NCI-H748 treated with DMSO at 0.1 percent for 48 hours (cell line): ENCODE data around the gene SPACA5B.
"Not testable (repeated sequence)": the region's sequence is repeated elsewhere in the genome, so short reads cannot be mapped to it uniquely, and the experiment has no call there.

Experiments
- DNase-seq: peaks from one replicate; lab custom pipeline; 2025; lab: John Stamatoyannopoulos, UW

The SPACA5B gene

GRCh38 chrX:48130326-48130725 lies at the start of gene SPACA5B:
SPACA5B (plus strand) TSS chrX:48130626; CDS start chrX:48130688, 62 bp downstream.
- DNase-seq = not testable (repeated sequence)

GRCh38 chrX:48083212-48083611 lies 47.2 kb upstream of the SPACA5B start:
- peak; percentile 15 for DNase-seq

GRCh38 chrX:48083706-48084105 lies 46.7 kb upstream of the SPACA5B start:
- DNase-seq = no peak

GRCh38 chrX:48086082-48086481 lies 44.3 kb upstream of the SPACA5B start:
- DNase-seq = no peak

- no peak for DNase-seq
Observed at GRCh38 chrX:48090123-48090522, 40.3 kb upstream of the SPACA5B start.

GRCh38 chrX:48092558-48092957 lies 37.9 kb upstream of the SPACA5B start:
- not testable (repeated sequence) for DNase-seq

- DNase-seq = no peak
Observed at GRCh38 chrX:48101443-48101842, 29.0 kb upstream of the SPACA5B start.

GRCh38 chrX:48102874-48103374 lies 27.5 kb upstream of the SPACA5B start:
- DNase-seq = no peak

GRCh38 chrX:48107717-48108116 lies 22.7 kb upstream of the SPACA5B start:
- DNase-seq = no peak

GRCh38 chrX:48125286-48125685 lies 5.1 kb upstream of the SPACA5B start:
- not testable (repeated sequence) for DNase-seq

GRCh38 chrX:48132308-48132844 lies 1.9 kb downstream of the SPACA5B start:
- not testable (repeated sequence) for DNase-seq

GRCh38 chrX:48139076-48139475 lies 8.7 kb downstream of the SPACA5B start:
- DNase-seq = not testable (repeated sequence)

GRCh38 chrX:48141810-48142508 lies 11.5 kb downstream of the SPACA5B start:
- not testable (repeated sequence) for DNase-seq

- not testable (repeated sequence) for DNase-seq
Observed at GRCh38 chrX:48142697-48143096, 12.3 kb downstream of the SPACA5B start.

GRCh38 chrX:48153769-48154168 lies 23.3 kb downstream of the SPACA5B start:
- no peak for DNase-seq

GRCh38 chrX:48154796-48155195 lies 24.4 kb downstream of the SPACA5B start:
- no peak for DNase-seq

- DNase-seq = no peak
Observed at GRCh38 chrX:48156014-48156413, 25.6 kb downstream of the SPACA5B start.

- DNase-seq = no peak
Observed at GRCh38 chrX:48165241-48165640, 34.8 kb downstream of the SPACA5B start.

GRCh38 chrX:48166322-48166721 lies 35.9 kb downstream of the SPACA5B start:
- DNase-seq = not testable (repeated sequence)

- no peak for DNase-seq
Observed at GRCh38 chrX:48179691-48180090, 49.3 kb downstream of the SPACA5B start.

- DNase-seq = no peak
Observed at GRCh38 chrX:48180811-48181210, 50.4 kb downstream of the SPACA5B start.

- not testable (repeated sequence) for DNase-seq
Observed at GRCh38 chrX:48181882-48182281, 51.5 kb downstream of the SPACA5B start.
